Measurements from ENCODE around the gene HS6ST1. TPM values are rescaled to one million over a fixed set of nuclear protein-coding genes. Genes with fewer than 3 reads are reported as not detected.
A peak's percentile ranks its signal among the peaks of the same experiment; 100 is the strongest.

HS6ST1 gene
- polyA plus RNA-seq, 10 donors: 18.7 to 49.2 (median 25.1) TPM

DNA sequence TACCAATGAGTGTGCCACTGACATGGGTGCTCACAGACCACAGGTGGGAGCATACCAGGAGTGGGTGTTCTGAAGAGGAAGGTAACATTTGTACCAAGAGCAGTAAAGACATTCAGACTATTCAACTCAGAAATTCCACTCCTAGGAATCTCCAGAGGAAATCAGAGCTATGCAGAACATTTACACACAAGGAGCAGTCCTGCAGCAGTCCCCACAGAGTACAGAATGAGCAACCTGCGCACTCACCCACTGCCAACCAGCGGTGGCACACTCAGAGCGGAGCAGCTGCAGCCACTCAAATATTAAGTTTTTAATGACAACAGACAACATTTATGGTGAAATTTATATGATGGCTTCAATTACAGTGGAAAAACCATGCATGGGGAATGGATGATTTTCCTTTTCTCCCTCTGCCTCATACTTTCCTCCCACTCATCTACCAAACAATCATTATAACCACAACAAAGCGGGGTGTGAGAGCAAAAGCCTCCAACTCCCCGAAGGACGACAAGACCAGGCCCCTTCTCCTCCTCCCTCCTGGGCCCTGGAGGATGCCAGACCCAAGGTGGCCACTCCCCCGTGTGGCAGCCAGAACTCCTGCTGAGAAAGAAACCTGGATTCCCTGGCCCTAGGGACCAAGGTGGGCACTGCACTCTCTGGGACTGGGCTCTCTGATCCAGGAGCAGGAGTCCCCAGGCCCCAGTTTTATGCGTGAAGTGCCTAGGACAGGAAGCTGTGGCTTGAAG, 5.4 kb downstream of the HS6ST1 start:
- DNase-seq: peak in 1 of 3 donors; percentile 16

DNA sequence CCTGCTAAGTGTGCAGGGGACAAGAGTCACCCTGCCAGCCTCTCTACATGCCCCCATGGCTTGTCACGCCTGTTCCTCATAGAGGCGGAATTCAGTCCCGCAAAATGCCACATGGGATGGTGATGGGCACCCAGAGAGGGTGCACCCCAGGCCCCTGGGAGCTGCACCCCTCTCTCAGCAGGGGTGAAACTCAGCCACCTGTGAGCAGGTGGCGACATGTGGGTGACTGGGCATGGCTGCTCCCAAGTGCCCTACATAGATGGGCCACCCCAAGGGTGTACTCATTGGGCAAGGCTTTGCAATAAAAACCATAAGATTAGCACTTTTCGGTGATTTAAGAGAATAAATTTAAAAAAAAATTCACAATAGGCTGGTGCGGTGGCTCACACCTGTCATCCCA, 6.3 kb downstream of the HS6ST1 start:
- no peak for DNase-seq

DNA sequence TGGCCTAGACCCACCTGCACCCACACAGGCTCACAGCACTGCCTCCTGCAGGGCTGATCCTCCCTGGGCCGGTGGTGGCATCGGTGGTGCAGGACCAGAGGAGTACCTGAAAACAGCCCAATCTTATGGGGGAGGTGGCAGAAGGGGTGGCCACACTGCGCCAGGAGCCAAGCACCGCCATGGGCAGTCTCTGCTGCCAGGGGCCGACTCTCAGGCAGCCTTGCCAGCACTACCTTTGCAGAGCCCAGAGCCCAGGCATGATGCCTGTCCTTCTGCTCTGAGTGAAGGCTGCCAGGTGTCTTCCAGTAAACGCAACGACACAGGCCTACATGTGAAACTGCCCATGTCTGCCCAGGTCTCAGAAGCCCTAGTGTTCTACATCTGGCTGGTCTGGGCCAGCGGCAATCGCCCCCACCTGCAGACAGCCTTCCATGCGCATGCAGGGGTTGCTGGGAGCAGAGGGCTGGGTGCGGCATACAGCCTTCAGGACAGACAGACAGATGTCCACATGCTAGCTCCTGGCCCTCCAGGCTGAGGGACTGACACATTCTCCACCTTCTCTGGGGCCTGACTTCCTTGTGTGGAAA, 6.8 kb downstream of the HS6ST1 start:
- peak in 1 of 3 donors; percentile 1 for DNase-seq

DNA sequence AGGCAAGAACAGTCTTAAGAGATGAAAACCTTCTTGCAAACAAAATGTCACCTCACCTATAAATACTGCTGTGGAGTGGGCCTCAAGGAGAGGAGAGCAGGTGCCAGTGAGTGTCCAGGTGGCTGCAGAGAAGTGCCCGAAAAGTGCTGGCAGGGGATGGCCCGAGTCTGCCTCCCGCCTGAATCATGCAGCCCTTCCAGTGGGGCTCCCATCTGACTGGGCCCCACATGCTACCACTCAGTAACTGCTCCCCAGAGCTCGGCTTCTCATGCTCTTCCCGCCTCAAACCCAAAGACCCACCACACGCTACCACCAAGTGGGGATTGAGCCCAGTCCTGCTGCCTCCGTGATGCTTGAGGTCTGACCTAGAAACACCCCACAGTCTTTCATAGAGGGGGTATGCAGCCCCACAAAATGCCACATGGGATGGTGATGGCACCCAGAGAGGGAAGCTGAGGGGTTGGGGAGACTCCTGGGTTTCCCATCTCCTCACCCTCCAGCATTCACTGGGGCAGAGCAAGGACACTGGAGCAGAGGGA, 7.4 kb downstream of the HS6ST1 start:
- DNase-seq: peak in 1 of 3 donors; percentile 7

DNA sequence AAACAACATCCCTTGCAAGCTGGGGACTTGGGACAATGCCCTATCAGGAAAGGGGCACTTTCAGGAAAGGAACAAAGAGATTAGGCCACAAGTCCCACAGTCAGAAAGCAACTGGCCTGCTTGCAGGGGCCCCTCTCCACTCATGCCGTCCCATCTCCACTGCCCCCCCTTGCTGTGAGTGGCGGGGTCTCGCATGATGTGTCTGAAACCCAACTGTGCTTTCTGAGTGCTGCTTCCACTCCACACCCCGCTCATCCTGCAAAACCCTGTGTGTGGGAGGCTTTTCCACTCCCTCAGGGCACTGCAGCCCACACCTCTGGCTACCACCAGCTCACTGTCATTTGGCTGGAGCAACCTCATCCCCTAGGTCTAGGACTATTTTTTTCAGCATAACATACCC, 7.9 kb downstream of the HS6ST1 start:
- peak in 1 of 3 donors; percentile 9 for DNase-seq

DNA sequence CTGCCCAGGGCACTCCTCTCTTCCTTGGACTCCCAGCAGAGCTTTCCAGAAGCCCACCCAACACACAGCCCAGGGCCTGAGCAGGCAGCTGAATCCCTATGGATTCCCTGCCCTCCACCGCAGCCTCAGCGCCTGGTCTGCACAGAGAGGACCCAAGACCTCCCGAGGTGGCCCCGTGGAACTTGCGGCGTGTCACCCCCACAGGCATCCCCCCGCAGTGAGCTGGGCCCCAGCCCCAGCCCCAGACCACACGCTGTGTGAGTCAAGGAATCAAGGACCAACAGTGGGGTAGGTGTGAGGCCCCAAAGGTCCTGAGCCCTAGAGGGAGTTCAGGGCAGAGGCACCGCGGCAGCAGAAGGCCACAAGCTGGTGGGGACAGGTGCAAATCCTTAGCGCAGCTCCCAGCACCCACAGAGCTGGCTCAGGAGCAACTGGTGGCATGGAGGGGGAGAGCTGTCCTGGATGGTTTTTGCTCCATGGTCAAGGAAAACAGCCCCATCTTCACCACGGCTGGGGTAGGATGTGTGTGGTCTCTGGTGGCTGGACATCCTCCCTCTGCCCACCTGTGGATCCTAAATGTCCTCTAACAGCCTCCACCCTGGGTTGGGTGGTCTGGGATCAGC, 8.5 kb downstream of the HS6ST1 start:
- DNase-seq: peak in 1 of 3 donors; percentile 8

DNA sequence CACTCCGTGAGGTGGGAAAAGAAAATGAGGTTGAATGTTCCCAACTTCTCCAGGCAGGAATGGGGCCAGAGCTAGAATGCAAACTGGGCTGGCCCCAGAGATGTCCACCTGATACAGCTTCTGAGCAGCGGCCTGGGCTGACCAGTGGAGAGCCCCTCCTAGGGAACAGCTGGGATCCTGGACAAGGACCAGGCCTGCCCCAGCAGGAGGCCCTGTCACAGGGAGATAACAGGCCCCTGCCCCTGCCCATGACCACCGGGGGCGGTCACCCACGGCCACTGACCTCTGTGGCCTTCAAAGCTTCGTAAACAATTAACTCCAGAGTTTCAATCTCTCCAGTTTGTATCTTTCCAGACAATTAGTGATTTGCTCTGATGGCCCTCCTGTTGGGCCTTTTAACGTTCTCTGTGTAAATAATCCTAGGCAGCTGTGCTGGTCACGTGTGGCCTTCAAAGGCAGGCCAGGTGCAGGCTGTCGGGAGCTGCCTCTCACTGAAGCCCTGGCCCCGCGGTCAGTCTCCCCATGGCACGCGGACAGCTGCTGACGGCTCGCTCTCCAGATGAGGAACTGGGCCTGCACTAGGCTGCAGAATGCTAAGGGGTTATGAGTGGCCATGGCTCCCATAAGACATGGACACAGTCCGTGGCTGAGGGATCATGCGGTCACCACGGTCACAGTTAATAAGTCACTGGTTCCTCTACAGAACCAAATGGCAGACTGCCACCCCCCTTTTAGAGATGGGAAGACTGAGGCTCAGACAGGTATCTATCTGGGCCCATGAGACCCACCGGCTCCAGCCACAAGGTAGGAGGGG, 9.2 kb downstream of the HS6ST1 start:
- DNase-seq: peak; percentile 76 to 87 (median 79)

DNA sequence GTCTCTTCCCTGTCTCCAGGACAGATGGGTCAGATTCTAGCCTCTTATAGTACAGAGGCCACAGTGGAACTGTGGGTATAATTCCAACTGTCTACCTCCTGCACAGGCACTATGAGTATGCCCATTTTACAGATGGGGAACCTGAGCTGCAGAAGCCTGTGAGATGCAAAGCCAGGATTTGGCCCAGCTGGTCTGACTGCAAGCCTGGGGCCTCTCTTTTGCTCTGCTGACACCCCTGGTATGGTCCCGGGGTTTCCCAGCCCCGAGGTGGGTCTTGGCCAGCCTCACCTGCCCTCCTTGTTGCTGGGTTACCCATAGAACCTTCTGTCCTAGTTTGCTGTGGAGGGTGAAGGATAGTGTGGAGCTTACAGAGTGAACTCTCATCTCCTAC, 9.8 kb downstream of the HS6ST1 start:
- DNase-seq: no peak

DNA sequence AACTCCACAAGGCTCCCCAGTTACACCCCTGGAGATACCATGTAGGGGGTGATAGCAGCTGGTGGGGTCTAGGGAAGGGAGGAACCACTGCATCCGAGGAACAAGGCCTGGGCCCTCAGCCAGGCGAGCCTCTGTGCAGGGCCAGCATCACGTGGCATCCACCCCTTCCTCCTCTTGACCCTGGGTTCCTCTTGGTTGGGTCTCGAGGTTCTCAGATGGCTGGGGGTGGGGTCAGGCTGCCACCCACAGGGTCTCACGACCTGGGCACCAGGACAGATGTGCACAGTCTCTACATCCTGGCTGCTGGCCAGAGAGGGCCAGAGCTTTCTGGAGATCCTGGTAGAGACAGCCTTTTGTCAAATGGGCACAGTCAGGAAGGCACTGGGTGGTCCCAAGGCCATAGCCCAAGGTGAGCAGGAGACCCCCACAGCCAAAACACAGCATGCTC, 10.4 kb downstream of the HS6ST1 start:
- DNase-seq: peak in 1 of 3 donors; percentile 38

DNA sequence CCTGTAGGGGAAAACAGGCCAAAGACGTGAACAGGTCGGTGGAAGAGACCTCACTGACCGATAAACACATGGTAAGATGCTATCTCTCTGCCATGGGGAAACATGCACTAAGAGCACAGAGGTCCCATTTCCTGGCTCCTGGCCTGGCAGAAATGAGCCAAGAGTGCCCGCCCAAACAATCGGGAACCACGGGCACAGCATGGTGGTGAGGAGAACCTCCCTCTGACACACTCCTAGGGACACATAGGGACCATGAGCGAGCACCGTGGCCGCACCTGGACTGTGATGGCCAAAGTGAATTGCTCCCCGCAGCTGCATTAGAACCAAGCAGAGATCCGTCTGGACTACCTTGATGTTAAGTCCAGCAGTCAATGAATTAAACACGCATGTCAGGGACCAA, 11.1 kb downstream of the HS6ST1 start:
- peak in 1 of 3 donors; percentile 14 for DNase-seq

DNA sequence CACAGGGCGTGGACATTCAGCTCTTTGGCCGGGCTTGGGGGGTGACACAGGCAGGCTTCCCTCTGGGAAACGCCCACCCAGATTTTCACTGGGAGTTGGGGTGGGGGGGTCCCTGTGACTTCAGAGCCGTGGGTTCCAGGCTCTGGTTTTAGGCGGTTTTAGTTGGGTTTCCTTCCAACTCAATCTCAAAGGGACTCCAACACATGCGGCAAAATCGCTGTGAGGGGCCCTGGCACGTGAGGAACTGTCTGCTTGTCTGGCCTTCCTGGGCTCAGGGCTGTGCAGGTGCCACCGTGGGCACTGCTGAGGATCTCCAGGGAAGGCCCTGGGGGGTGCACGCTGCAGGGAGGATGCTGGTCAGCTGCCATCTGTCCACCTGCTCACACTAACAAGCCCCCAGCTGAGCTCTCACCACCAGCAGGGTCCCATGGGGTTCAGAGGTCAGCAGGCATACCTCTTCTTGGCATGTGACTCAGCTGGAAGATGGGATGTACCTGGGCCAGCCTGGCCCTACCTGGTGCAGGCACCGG, 11.7 kb downstream of the HS6ST1 start:
- peak in 1 of 3 donors; percentile 43 for DNase-seq

DNA sequence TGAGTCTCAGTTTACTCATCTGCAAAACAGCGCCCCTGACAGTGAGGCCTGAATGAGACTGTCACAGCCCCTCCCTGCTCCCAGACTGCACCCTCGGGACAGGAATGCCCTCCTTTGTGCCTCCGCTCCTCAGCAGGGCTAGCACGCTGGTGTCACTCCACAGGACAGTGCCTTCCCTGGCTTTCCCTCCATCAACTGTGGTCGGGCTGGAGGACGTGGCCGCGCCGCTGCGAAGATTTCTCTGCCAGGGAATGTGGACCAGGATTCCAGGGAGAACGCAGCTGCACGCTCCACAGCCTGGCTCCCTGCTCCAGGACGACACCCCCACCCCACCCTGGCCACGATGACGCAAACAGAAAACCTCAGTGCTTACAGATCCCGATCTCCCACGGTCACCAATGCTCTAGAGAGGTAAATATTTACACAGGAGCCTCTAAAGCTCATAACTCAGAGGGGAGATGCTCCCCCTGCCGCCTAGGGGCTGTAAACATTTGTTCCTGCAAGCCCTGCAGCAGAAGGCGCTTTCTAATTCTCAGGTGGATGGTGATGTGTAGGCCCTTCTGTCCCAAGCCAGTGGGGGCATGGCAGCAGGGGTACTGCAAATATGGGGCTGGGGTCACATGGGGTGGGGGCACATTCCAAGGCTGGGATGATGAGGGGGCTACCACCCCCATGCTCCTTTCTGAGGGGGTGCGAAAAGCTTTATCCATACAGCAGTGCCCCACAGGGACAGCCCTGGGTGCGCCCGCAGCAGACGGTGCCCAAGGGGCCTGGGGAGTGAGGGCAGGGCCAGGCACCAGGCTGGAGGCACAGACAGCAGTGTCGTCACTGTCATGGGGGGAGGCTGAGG, 12.4 kb downstream of the HS6ST1 start:
- DNase-seq: peak; percentile 86 to 93 (median 90)

DNA sequence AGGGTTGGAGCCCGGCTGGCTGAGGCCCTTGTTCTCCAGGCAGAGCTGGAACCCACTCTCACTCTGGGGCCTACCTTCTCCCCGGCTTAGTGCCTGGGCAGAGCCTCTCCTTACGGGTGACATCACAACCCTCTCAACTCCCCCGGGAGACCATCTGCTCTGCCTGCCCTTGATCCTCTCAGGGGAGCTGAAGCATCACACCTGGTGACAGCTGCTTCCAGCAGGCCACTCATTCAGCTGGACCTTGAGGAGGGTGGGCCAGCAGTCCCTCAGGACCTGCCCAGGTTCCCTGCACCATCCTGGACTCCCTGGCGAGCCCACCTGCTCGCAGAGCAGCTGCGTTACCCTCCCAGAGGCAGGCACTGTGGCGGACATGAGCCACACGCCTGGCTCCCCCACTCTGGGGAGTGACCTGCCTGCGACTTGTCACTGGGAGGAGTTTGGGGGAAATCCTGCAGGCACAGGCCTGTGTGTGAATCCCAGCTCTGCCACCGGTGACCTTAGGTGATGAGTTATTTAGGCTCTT, 13.1 kb downstream of the HS6ST1 start:
- DNase-seq: peak in 1 of 3 donors; percentile 65

DNA sequence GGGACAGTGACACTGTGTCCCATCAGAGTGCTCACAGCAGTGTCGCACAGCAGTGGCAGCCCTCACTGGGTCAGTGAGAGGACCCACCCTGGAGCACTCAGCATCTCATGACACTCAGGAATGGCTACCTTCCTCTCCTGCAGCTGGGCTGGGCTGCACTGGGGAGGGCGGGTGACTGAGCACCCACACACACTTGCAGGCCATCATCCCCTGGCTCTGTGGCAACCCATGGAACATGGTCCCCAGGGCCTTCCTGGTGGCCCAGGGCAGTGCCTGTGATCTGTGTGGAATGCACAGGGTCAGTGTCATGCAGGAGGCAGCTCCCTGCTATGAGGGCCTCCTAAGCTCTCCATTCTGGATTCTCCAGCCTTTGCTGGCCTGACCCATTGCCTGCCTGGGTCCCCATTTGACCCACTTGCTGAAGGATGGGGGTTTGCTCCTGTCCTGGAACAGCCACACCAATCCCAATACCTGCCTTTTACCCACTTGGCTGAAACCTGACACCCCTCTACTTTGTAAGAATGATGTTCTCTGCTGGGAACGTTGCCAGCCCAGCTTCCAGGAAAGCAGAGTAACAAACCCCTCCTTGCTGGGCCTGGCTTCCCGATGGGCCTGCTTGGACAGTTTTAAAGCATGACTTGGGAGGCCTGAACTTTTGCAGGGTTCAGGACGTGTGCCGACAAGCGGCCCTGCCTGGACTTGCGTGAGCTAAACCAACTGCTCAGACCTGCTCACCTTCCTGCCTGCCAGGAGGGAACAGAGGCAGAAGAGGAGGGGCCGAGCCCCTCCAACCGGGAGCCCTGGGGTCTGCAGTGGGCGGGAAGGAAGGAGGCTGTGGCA, 13.7 kb downstream of the HS6ST1 start:
- DNase-seq: peak; percentile 88 to 93 (median 93)

DNA sequence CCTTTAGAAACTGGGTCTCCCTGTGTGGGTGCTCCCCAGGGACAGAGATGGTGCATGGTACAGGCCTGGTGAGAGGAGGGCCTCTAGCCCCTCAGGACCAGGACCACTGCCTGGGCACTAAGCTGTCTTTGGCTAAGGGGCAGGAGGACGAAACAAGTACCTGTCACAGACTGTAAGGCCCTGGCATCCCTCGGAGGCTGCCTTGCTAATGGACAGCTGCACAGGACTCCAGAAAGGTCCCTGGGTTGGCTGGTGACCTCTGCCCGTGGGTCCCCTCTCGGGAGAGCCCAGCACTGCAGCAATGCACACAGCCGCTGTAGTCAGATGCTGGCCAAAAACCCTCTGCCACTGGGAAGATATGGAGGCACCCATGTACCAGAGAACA, 14.3 kb downstream of the HS6ST1 start:
- no peak for DNase-seq

DNA sequence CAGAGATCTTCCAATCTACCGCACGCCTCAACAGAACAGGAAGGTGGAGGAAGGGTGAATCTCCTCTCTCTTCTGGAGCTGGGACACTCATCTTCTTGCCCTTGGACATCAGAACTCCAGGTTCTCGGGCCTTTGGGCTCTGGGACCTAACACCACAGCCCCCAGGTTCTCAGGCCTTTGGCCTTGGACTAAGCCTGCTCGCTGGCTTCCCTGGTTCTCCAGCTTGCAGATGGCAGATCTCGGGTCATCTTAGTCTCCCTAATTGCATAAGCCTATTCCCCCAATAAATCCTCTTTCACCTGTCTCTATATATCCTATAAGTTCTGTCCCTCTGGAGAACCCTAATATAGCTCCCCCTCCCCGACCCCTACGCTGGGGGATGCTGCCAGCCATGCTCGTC, 14.8 kb downstream of the HS6ST1 start:
- DNase-seq: no peak

DNA sequence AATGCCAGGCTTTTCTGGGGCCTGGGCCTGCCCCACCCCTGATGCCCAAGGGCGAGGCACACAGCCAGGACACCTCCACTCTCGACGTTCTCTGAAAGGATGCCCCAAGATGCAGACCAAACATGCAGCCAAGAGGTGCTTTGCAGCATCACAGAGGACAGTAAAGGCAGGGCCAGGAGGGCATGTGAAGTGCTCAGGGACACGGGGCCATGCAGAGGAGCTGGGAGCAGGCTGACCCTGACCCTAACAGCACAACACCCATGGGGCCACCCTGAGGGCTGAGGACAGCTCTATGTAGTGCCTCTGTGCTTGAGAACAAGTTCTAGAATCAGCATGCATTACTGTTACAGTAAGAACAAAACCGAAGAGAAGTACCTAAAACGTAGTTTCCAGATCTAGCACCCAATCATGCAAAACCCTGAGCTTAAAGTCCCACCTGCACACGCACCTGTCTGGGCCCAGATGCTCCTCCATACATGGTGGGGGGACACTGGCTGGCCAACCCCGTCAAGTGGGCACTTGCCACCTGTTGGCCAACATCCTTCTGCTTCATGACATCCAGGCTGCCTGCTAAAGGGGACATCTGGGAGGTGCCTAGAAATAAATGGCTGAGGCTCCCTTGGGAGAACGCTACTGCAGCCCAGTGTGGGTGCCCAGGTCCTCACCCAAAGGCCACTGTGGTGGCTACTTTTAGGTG, 15.4 kb downstream of the HS6ST1 start:
- no peak for DNase-seq

DNA sequence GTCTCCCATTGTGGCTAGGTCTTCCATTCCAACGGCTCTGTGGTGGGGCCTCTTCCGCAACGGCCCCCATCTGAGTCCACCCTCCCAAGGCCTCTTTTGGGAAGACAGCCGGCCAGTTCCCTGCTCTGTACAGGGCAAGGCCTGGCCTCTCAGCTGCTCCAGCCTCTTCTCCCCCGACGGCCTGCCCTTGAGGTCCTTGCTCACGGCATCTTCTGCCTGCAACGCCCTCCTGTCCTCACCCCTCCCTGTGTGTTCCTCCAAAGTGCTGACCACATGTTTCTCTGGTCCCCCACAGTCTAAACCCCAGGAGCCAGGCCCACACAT, 16.0 kb downstream of the HS6ST1 start:
- no peak for DNase-seq

Measured in muscle of back (tissue), 11 donors.